ENCODE measurements around the gene VAPB. TPM values are rescaled to one million over a fixed set of nuclear protein-coding genes. Genes with fewer than 3 reads are reported as not detected.

Gene VAPB
- total and polyA plus RNA-seq, 10 of the 15 experiments (the other 5 are each of a cell fraction or from before 2014, with no cell fraction given): 3.2 to 28.6 (median 20.5) TPM

DNA sequence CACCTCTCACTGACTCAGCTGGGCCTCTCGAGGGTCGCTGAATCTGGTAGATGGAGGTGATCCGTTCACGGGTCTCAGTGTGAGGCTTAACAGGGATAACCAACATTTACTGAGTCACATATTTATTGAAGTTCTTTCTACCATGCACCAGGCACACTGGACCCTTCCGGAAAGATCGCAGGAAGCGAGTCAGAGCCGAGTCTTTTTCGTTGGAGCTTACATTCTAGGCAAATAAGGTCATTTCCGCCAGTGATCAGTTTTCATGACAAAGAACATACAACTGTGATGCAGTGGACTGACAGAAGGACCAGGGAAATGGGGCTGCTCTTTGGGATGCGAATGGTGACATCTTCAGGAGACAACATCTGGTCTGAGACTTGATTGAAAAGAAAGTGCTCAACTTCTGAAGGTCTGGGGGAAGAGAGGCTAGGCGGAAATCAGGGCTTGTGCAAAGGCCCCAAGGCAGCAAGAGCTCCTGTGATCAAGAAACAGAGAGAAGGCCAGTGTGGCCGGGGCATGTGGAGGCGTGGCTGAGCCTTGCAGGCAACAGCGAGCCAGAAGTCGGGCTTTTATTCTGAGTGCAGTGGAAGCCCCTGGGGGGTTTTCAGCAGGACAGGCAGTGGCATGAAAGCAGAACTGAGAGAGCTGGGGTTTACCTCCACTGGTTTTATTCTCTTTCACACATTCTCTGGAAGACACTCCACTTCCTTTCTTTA lies 69.5 kb downstream of the VAPB start (continued):
- TF ChIP-seq SRF (IDR thresholded peaks at IDR 0.05; ENCODE audit: low read depth in 2 of 2, low read length in 2 of 2) (peak; percentile 88 to 96), IKZF1 (conservative IDR thresholded peaks at IDR 0.05) (peak; percentile 95), ESRRA (IDR thresholded peaks at IDR 0.05; ENCODE audit: low read length) (no peak), TCF7 (IDR thresholded peaks at IDR 0.05; ENCODE audit: borderline replicate concordance) (0 out of 2 replicates have a peak, but pooled peaks have one; percentile 21), BCL3 (IDR thresholded peaks at IDR 0.05; ENCODE audit: borderline replicate concordance, insufficient read depth, low read depth, low read length, poor library complexity, severe bottlenecking) (peak; percentile 94), RAD51 (IDR thresholded peaks at IDR 0.05) (no peak), IKZF2 (IDR thresholded peaks at IDR 0.05) (peak; percentile 96), RUNX3 (IDR thresholded peaks at IDR 0.05; ENCODE audit: low read length) (peak; percentile 94), NKRF (conservative IDR thresholded peaks at IDR 0.05) (no peak), MEF2A (IDR thresholded peaks at IDR 0.05; ENCODE audit: insufficient read depth, low read depth, low read length) (peak; percentile 64), BRCA1 (IDR thresholded peaks at IDR 0.05; ENCODE audit: low read depth, low read length) (no peak), RAD21 (IDR thresholded peaks at IDR 0.05; ENCODE audit: insufficient read depth, low read depth, low read length) (no peak), USF2 (IDR thresholded peaks at IDR 0.05; ENCODE audit: borderline replicate concordance, low read depth, low read length) (no peak; the same call in 1 of the 2 replicates)
- TF ChIP-seq, protein P1, sequence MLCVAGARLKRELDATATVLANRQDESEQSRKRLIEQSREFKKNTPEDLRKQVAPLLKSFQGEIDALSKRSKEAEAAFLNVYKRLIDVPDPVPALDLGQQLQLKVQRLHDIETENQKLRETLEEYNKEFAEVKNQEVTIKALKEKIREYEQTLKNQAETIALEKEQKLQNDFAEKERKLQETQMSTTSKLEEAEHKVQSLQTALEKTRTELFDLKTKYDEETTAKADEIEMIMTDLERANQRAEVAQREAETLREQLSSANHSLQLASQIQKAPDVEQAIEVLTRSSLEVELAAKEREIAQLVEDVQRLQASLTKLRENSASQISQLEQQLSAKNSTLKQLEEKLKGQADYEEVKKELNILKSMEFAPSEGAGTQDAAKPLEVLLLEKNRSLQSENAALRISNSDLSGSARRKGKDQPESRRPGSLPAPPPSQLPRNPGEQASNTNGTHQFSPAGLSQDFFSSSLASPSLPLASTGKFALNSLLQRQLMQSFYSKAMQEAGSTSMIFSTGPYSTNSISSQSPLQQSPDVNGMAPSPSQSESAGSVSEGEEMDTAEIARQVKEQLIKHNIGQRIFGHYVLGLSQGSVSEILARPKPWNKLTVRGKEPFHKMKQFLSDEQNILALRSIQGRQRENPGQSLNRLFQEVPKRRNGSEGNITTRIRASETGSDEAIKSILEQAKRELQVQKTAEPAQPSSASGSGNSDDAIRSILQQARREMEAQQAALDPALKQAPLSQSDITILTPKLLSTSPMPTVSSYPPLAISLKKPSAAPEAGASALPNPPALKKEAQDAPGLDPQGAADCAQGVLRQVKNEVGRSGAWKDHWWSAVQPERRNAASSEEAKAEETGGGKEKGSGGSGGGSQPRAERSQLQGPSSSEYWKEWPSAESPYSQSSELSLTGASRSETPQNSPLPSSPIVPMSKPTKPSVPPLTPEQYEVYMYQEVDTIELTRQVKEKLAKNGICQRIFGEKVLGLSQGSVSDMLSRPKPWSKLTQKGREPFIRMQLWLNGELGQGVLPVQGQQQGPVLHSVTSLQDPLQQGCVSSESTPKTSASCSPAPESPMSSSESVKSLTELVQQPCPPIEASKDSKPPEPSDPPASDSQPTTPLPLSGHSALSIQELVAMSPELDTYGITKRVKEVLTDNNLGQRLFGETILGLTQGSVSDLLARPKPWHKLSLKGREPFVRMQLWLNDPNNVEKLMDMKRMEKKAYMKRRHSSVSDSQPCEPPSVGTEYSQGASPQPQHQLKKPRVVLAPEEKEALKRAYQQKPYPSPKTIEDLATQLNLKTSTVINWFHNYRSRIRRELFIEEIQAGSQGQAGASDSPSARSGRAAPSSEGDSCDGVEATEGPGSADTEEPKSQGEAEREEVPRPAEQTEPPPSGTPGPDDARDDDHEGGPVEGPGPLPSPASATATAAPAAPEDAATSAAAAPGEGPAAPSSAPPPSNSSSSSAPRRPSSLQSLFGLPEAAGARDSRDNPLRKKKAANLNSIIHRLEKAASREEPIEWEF (IDR thresholded peaks at IDR 0.05; ENCODE audit: insufficient replicate concordance, low read depth, low read length): peak; percentile 66
- TF ChIP-seq, protein P2, sequence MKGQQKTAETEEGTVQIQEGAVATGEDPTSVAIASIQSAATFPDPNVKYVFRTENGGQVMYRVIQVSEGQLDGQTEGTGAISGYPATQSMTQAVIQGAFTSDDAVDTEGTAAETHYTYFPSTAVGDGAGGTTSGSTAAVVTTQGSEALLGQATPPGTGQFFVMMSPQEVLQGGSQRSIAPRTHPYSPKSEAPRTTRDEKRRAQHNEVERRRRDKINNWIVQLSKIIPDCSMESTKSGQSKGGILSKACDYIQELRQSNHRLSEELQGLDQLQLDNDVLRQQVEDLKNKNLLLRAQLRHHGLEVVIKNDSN (IDR thresholded peaks at IDR 0.05; ENCODE audit: borderline replicate concordance, extremely low read length, insufficient read depth, low read depth, low read length): no peak
- TF ChIP-seq, protein P3, sequence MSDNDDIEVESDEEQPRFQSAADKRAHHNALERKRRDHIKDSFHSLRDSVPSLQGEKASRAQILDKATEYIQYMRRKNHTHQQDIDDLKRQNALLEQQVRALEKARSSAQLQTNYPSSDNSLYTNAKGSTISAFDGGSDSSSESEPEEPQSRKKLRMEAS (IDR thresholded peaks at IDR 0.05; ENCODE audit: low read depth, low read length): peak; percentile 29; the same call in 1 of the 2 replicates
